Right kidney (tissue), 1 donor: ENCODE measurements around the gene CBLC.
"Not testable (repeated sequence)": the region's sequence is repeated elsewhere in the genome, so short reads cannot be mapped to it uniquely, and the experiment has no call there.

Source experiments
- DNase-seq: peaks from one replicate; pipeline ENCODE4 v3.0.0-alpha.2; 2016

CBLC gene

GRCh38 chr19:44819246-44819832, 41.6 kb downstream of the CBLC start:
- DNase-seq = no peak

- DNase-seq = peak; percentile 40
Observed at GRCh38 chr19:44820648-44821609, 43.2 kb downstream of the CBLC start.

- no peak for DNase-seq
Observed at GRCh38 chr19:44822177-44822576, 44.5 kb downstream of the CBLC start.

- no peak for DNase-seq
Observed at GRCh38 chr19:44822670-44823372, 45.1 kb downstream of the CBLC start.

GRCh38 chr19:44823373-44823698, 45.6 kb downstream of the CBLC start:
- no peak for DNase-seq

GRCh38 chr19:44824761-44825160, 47.1 kb downstream of the CBLC start:
- DNase-seq = no peak

GRCh38 chr19:44832875-44833274, 55.2 kb downstream of the CBLC start:
- DNase-seq = not testable (repeated sequence)

GRCh38 chr19:44834399-44834798, 56.7 kb downstream of the CBLC start:
- not testable (repeated sequence) for DNase-seq

- DNase-seq = no peak
Observed at GRCh38 chr19:44839276-44839675, 61.6 kb downstream of the CBLC start.

- no peak for DNase-seq
Observed at GRCh38 chr19:44840811-44841210, 63.1 kb downstream of the CBLC start.

- no peak for DNase-seq
Observed at GRCh38 chr19:44841231-44841630, 63.5 kb downstream of the CBLC start.

- DNase-seq = no peak
Observed at GRCh38 chr19:44845286-44845611, 67.6 kb downstream of the CBLC start.

GRCh38 chr19:44845612-44846454, 68.1 kb downstream of the CBLC start, which contains the start of gene NECTIN2:
Gene NECTIN2 (plus strand): TSS chr19:44846297. CDS start chr19:44846526, 229 bp downstream.
- DNase-seq = peak; percentile 96

- DNase-seq = peak; percentile 75
Observed at GRCh38 chr19:44846455-44847143, 68.9 kb downstream of the CBLC start.

- no peak for DNase-seq
Observed at GRCh38 chr19:44847144-44848035, 69.7 kb downstream of the CBLC start.

GRCh38 chr19:44848036-44848811, 70.5 kb downstream of the CBLC start:
- peak; percentile 76 for DNase-seq

- DNase-seq = peak; percentile 67
Observed at GRCh38 chr19:44848812-44849447, 71.2 kb downstream of the CBLC start.
